Peyer's patch (tissue), 4 donors: ENCODE measurements around the gene ABR. TPM values are rescaled to one million over a fixed set of nuclear protein-coding genes. Genes with fewer than 3 reads are reported as not detected.

ENCODE experiments used
- DNase-seq, 3 donors: peaks; one replicate each; pipeline ENCODE4 v3.0.0-alpha.2; 2017 to 2019
- H3K27ac ChIP-seq, 4 donors: fragments of 200-600 bp; sonication (generic); one replicate each; pipeline ENCODE4 v1.5.1; 2016 to 2019
- H3K27me3 ChIP-seq, 2 donors: fragments of 200-600 bp; sonication (generic); one replicate each; pipeline ENCODE4 v1.5.1; 2019
- H3K36me3 ChIP-seq, 3 donors: fragments of 200-600 bp; sonication (generic); one replicate each; pipeline ENCODE4 v1.5.1; 2016 to 2019
- H3K4me1 ChIP-seq, 4 donors: fragments of 200-600 bp; sonication (generic); one replicate each; pipeline ENCODE4 v1.5.1; 2016 to 2019
- H3K4me3 ChIP-seq, 4 donors: fragments of 200-600 bp; sonication (generic); 1 replicate in 3 of 4; 2 replicates in 1 of 4; pipeline ENCODE4 v1.5.1; 2016 to 2019; ENCODE audit warnings: mild to moderate bottlenecking in 1 of 4
- H3K9me3 ChIP-seq, 4 donors: fragments of 200-600 bp; sonication (generic); one replicate each; pipeline ENCODE4 v1.5.1; 2016 to 2019; ENCODE audit warnings: mild to moderate bottlenecking in 1 of 4
- CTCF ChIP-seq, 6 experiments: fragments of 450-650 bp in 4 of 6; fragments of 200-600 bp in 2 of 6; sonication (generic) in 1 of 6; IDR thresholded peaks; one replicate each; pipeline ENCODE4 v1.5.1; 2017 to 2019; ENCODE audit warnings: antibody characterized with exemption in 6 of 6, mild to moderate bottlenecking in 3 of 6, moderate library complexity in 1 of 6
- POLR2A ChIP-seq, 2 donors: fragments of 450-650 bp; IDR thresholded peaks; one replicate each; pipeline ENCODE4 v1.5.1; 2017; ENCODE audit warnings: antibody characterized with exemption in 2 of 2, mild to moderate bottlenecking in 2 of 2, moderate library complexity in 2 of 2
- total RNA-seq, 4 donors: library from RNA; depleted of rRNA; stranded (reverse); fragments of >200 nt; gene quantifications; one replicate each; pipeline ENCODE4 v1.1.0, GENCODE V29; 2016

The ABR gene
- total RNA-seq, 4 donors from 2014 or later = 220 to 753 (median 440) TPM

DNA sequence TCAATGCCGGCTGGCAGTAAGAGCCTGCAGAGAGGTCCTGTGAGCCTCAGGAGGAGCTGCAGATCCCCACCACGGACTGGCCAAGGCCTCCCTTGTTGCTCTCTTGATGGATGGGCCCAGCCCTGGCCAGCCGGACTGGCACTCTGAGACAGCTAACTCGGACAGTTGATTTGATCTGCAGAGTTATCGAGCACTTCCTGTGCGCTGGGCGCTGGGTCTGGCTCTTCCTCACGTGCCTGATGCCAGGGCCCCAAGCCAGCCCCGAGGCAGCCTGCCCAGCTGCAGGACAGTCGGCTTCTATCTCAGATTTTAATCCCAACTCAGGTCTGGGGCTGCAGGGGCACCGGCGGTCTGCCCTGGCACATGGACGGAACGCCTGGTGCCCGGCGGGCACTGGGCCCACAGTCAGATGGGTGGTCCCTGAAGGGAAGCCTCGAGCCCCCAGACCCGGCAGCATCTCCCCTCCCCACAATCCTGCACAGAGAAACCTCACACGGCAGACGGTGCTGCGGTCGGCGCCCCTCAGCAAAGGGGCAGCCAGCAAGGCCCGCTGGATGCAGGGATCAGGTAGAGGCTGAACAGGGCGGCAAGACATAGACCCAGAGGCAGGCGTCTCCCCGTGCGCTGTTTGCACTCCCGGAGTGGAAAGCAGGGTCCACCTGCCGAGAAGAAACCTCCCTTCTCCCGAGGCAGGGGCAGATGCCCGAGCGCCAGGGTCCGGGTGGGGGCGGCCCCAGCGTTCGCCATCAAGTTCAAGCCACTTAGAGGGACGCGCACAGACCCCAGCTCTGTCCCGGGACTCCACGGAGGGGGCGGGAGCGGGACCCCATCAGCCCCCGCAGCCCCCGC, 148.9 kb downstream of the ABR start:
- no peaks in the 10 kb centered on the region for H3K9me3 ChIP-seq
- peaks cover 0 to 37% (median 0%) of the 10 kb centered on the region in 3 donors for H3K36me3 ChIP-seq
- H3K27ac ChIP-seq = peak overlapping the region in 3 of 4 donors; percentile 17 to 69 (median 43)
- H3K4me1 ChIP-seq = peaks cover 0 to 18% (median 0%) of the 10 kb centered on the region in 4 donors
- TF ChIP-seq CTCF (IDR thresholded peaks at IDR 0.05) (no peak), POLR2A (IDR thresholded peaks at IDR 0.05) (no peak)
- H3K27me3 ChIP-seq = no peaks in the 10 kb centered on the region
- peak overlapping the region; percentile 9 to 53 (median 28) for H3K4me3 ChIP-seq
- DNase-seq = no peak

- H3K27ac ChIP-seq = peak overlapping the region in 3 of 4 donors; percentile 14 to 69 (median 60)
- no peak for DNase-seq
- H3K27me3 ChIP-seq = no peaks in the 10 kb centered on the region
- H3K4me1 ChIP-seq = peaks cover 0 to 18% (median 0%) of the 10 kb centered on the region in 4 donors
- no peak for TF ChIP-seq CTCF (IDR thresholded peaks at IDR 0.05)
- no peak for TF ChIP-seq POLR2A (IDR thresholded peaks at IDR 0.05)
- H3K9me3 ChIP-seq = no peaks in the 10 kb centered on the region
- H3K36me3 ChIP-seq = peaks cover 0 to 43% (median 0%) of the 10 kb centered on the region in 3 donors
- peak overlapping the region in 2 of 4 donors; percentile 1 to 53 for H3K4me3 ChIP-seq
These were observed 149.7 kb downstream of the ABR start for GRCh38 chr17:1029922-1030644.

DNA sequence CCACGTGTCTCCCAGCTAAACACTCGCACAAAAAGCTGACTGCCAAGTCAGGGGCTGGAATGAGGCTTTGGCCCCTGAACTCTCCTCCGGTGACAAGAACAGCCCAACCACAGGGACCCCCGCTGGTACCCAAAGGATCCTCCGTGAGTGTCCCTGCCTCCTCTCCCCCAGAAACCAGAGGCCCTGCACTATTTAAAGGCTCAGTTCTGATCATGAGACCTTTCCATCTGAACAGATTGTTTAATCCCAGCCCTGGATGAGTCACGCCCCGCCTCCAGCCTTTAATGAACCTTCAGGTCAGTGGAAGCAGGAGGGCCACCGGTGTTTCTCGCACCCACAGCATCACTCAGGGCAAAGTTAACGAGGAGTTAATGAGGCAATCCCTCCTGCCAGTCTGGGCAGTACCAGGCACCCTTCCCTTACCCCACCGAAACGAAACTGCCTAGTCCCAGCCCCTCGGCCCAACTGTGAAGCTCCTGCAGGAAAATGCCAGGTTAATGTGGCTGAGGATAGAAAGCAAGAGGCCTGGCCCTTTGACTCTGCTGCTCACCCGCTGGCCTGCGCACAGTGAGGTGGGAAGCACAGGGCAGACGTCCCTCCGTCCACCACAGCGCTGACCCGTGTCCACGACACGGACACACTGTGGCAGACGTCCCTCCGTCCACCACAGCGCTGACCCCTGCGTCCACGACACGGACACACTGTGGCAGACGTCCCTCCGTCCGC, 150.4 kb downstream of the ABR start:
- Histone ChIP-seq H3K4me3 (peak overlapping the region in 1 of 4 donors; percentile 53), H3K9me3 (no peaks in the 10 kb centered on the region), H3K27ac (peak overlapping the region in 2 of 4 donors; percentile 60 to 69), H3K4me1 (peaks cover 0 to 18% (median 0%) of the 10 kb centered on the region in 4 donors), H3K36me3 (peaks cover 0 to 43% (median 0%) of the 10 kb centered on the region in 3 donors), H3K27me3 (no peaks in the 10 kb centered on the region)
- DNase-seq = no peak
- TF ChIP-seq CTCF (IDR thresholded peaks at IDR 0.05) (no peak), POLR2A (IDR thresholded peaks at IDR 0.05) (no peak)

DNA sequence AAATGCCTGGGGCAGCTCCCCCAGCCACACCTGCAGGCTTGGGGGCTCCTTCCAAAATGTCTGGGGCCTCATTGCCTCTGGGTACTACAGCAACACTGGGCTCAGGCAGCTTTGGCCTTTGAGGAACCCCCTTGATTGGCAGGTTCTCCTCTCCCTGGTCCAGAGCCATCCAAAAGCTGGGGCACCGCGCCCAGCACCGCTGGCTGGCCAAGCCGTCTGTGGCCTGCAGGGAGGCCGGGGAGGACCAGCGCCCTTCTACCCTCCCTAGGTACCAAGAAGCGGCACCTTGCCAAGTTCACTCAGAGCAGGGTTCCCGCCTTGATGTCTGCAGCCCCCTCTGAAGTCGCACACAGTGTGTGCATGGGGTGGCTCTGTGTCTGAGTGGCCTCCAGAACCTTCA, 152.7 kb downstream of the ABR start:
- Histone ChIP-seq H3K9me3 (no peaks in the 10 kb centered on the region), H3K36me3 (peaks cover 0 to 32% (median 0%) of the 10 kb centered on the region in 3 donors), H3K27ac (no peak overlapping the region), H3K27me3 (no peaks in the 10 kb centered on the region), H3K4me3 (no peak overlapping the region), H3K4me1 (peaks cover 0 to 23% (median 0%) of the 10 kb centered on the region in 4 donors)
- no peak for TF ChIP-seq CTCF (IDR thresholded peaks at IDR 0.05)
- TF ChIP-seq POLR2A (IDR thresholded peaks at IDR 0.05) = no peak
- DNase-seq = no peak

- TF ChIP-seq POLR2A (IDR thresholded peaks at IDR 0.05) = no peak
- TF ChIP-seq CTCF (IDR thresholded peaks at IDR 0.05) = no peak
- Histone ChIP-seq H3K27ac (peak overlapping the region in 1 of 4 donors; percentile 22), H3K9me3 (no peaks in the 10 kb centered on the region), H3K36me3 (peaks cover 0 to 32% (median 0%) of the 10 kb centered on the region in 3 donors), H3K4me1 (peaks cover 0 to 21% (median 0%) of the 10 kb centered on the region in 4 donors), H3K27me3 (no peaks in the 10 kb centered on the region), H3K4me3 (no peak overlapping the region)
- DNase-seq = no peak
These were observed 153.2 kb downstream of the ABR start for GRCh38 chr17:1026599-1026975.
